Measurements from ENCODE around the gene ANTXR1.

Gene ANTXR1

GRCh38 chr2:69126341-69126740 is 113.4 kb downstream of the ANTXR1 start:
- in situ Hi-C loops (cut with MboI; ENCODE audit: low sequenced_read_pairs) = no loop called here

- in situ Hi-C loops (cut with MboI; ENCODE audit: low sequenced_read_pairs) = no loop called here
These were observed 118.5 kb downstream of the ANTXR1 start for GRCh38 chr2:69131452-69131851.

GRCh38 chr2:69131983-69132675 is 119.2 kb downstream of the ANTXR1 start:
- in situ Hi-C loops (cut with MboI; ENCODE audit: low sequenced_read_pairs) = no loop called here

- in situ Hi-C loops (cut with MboI; ENCODE audit: low sequenced_read_pairs) = no loop called here
These were observed 120.1 kb downstream of the ANTXR1 start for GRCh38 chr2:69132960-69133590.

GRCh38 chr2:69133898-69134297 is 120.9 kb downstream of the ANTXR1 start:
- in situ Hi-C loops (cut with MboI; ENCODE audit: low sequenced_read_pairs) = no loop called here

- in situ Hi-C loops (cut with MboI; ENCODE audit: low sequenced_read_pairs) = no loop called here
These were observed 121.4 kb downstream of the ANTXR1 start for GRCh38 chr2:69134306-69134945.

- in situ Hi-C loops (cut with MboI; ENCODE audit: low sequenced_read_pairs) = no loop called here
These were observed 125.3 kb downstream of the ANTXR1 start for GRCh38 chr2:69138247-69138772.

- in situ Hi-C loops (cut with MboI; ENCODE audit: low sequenced_read_pairs) = no loop called here
These were observed 125.9 kb downstream of the ANTXR1 start for GRCh38 chr2:69138793-69139459.

GRCh38 chr2:69139778-69140670 is 127.0 kb downstream of the ANTXR1 start:
- in situ Hi-C loops (cut with MboI; ENCODE audit: low sequenced_read_pairs) = no loop called here

- in situ Hi-C loops (cut with MboI; ENCODE audit: low sequenced_read_pairs) = no loop called here
These were observed 128.1 kb downstream of the ANTXR1 start for GRCh38 chr2:69141061-69141460.

GRCh38 chr2:69143748-69144360 is 130.9 kb downstream of the ANTXR1 start:
- in situ Hi-C loops (cut with MboI; ENCODE audit: low sequenced_read_pairs) = no loop called here

GRCh38 chr2:69145204-69145603 is 132.2 kb downstream of the ANTXR1 start:
- in situ Hi-C loops (cut with MboI; ENCODE audit: low sequenced_read_pairs) = no loop called here

- in situ Hi-C loops (cut with MboI; ENCODE audit: low sequenced_read_pairs) = no loop called here
These were observed 135.0 kb downstream of the ANTXR1 start for GRCh38 chr2:69147841-69148533.

GRCh38 chr2:69149631-69150215 is 136.7 kb downstream of the ANTXR1 start:
- in situ Hi-C loops (cut with MboI; ENCODE audit: low sequenced_read_pairs) = no loop called here

GRCh38 chr2:69151931-69152330 is 139.0 kb downstream of the ANTXR1 start:
- in situ Hi-C loops (cut with MboI; ENCODE audit: low sequenced_read_pairs) = no loop called here

- in situ Hi-C loops (cut with MboI; ENCODE audit: low sequenced_read_pairs) = no loop called here
These were observed 140.0 kb downstream of the ANTXR1 start for GRCh38 chr2:69152847-69153583.

- in situ Hi-C loops (cut with MboI; ENCODE audit: low sequenced_read_pairs) = no loop called here
These were observed 141.1 kb downstream of the ANTXR1 start for GRCh38 chr2:69154106-69154505.

- in situ Hi-C loops (cut with MboI; ENCODE audit: low sequenced_read_pairs) = no loop called here
These were observed 143.6 kb downstream of the ANTXR1 start for GRCh38 chr2:69156624-69157023.

Data from HL-60/S4 (cell line).